HFFc6 (cell line): ENCODE results near the gene DPP3. TPM values are rescaled to one million over a fixed set of nuclear protein-coding genes. Genes with fewer than 3 reads are reported as not detected.

Source experiments
- DNase-seq: peaks from one replicate; pipeline ENCODE4 v3.0.0-alpha.2; 2018
- H3K27ac Mint-ChIP-seq: 2 replicates; pipeline ENCODE4 v1.8.0; 2020; ENCODE audit warnings: mild to moderate bottlenecking, mixed read lengths
- H3K27me3 Mint-ChIP-seq: 2 replicates; pipeline ENCODE4 v1.8.0; 2021; ENCODE audit warnings: mild to moderate bottlenecking, moderate library complexity, mixed read lengths; ENCODE audit not compliant: insufficient read depth
- H3K36me3 Mint-ChIP-seq: 2 replicates; pipeline ENCODE4 v1.8.0; 2021; ENCODE audit warnings: low read depth, mixed read lengths
- H3K4me1 Mint-ChIP-seq: 2 replicates; pipeline ENCODE4 v1.8.0; 2020; ENCODE audit warnings: low read depth, mixed read lengths
- H3K4me3 Mint-ChIP-seq: 2 replicates; pipeline ENCODE4 v1.8.0; 2020; ENCODE audit warnings: mild to moderate bottlenecking, moderate library complexity, mixed read lengths
- H3K9me3 Mint-ChIP-seq: 2 replicates; pipeline ENCODE4 v1.8.0; 2020; ENCODE audit warnings: mild to moderate bottlenecking, mixed read lengths
- total RNA-seq, 6 experiments: library from RNA; stranded (reverse); fragmentation: NEBNext Ultra II Directional; extraction: Animal tissue kit (Norgen Biotek cat#: 25700); gene quantifications; 2 replicates in 1 of 6; 3 replicates in 5 of 6; pipeline ENCODE4 v1.2.3, GENCODE V29; 2021
- TF ChIP-seq, protein P1 (sequence below): fragments of 200-600 bp; sonication (generic); IDR thresholded peaks from 2 replicates; pipeline ENCODE4 v1.5.0; 2021; ENCODE audit warnings: antibody characterized with exemption, mild to moderate bottlenecking

DPP3 gene
- total RNA-seq, 6 experiments from 2014 or later: 54.8 to 71.6 (median 58.2) TPM

DNA sequence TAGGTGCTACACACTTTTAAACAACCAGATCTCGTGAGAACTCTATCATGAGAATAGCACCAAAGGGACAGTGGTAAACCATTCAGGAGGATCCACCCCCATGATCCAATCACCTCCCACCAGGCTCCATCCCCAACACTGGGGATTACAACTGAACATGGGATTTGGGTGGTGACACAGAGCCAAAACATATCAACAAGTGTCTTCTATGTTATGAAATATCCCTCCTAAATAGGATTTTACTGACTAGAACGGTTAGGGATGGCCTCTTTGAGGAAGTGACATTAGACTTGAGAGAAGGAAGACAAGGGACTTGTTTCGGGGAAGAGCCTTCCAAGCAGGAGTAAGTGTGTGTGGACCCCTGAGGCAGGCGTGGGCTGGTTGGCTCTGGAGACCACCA, 29.7 kb upstream of the DPP3 start:
- Mint-ChIP-seq H3K27ac (no peak overlapping the region), H3K4me1 (peaks cover 6% of the 10 kb centered on the region), H3K4me3 (no peak overlapping the region), H3K9me3 (no peaks in the 10 kb centered on the region), H3K27me3 (peaks cover 74% of the 10 kb centered on the region), H3K36me3 (no peaks in the 10 kb centered on the region)
- TF ChIP-seq, protein P1, sequence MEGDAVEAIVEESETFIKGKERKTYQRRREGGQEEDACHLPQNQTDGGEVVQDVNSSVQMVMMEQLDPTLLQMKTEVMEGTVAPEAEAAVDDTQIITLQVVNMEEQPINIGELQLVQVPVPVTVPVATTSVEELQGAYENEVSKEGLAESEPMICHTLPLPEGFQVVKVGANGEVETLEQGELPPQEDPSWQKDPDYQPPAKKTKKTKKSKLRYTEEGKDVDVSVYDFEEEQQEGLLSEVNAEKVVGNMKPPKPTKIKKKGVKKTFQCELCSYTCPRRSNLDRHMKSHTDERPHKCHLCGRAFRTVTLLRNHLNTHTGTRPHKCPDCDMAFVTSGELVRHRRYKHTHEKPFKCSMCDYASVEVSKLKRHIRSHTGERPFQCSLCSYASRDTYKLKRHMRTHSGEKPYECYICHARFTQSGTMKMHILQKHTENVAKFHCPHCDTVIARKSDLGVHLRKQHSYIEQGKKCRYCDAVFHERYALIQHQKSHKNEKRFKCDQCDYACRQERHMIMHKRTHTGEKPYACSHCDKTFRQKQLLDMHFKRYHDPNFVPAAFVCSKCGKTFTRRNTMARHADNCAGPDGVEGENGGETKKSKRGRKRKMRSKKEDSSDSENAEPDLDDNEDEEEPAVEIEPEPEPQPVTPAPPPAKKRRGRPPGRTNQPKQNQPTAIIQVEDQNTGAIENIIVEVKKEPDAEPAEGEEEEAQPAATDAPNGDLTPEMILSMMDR: no peak
- DNase-seq: no peak

DNA sequence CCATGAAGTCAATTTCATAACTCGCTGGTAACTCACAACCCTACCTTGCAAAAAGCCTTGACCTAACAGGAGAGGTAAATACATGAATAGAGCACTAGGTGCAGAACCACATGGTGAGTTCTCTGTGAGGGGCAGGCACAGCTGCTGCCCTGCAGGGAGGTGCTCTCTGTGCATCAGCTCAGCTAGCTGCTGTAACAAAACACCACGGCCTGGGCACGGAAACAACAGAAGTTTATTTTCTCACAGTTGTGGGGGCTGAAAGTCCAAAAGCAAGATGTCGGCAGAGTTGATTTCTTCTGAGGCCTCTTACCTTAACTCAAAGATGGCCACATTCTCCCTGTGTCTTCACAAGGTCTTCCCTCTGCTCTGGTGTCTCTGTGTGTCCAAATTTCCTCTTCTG, 28.6 kb upstream of the DPP3 start:
- TF ChIP-seq, protein P1: no peak
- H3K4me3 Mint-ChIP-seq: no peak overlapping the region
- no peak for DNase-seq
- no peaks in the 10 kb centered on the region for H3K9me3 Mint-ChIP-seq
- no peak overlapping the region for H3K27ac Mint-ChIP-seq
- H3K27me3 Mint-ChIP-seq: peaks cover 66% of the 10 kb centered on the region
- H3K4me1 Mint-ChIP-seq: peaks cover 6% of the 10 kb centered on the region
- H3K36me3 Mint-ChIP-seq: no peaks in the 10 kb centered on the region

DNA sequence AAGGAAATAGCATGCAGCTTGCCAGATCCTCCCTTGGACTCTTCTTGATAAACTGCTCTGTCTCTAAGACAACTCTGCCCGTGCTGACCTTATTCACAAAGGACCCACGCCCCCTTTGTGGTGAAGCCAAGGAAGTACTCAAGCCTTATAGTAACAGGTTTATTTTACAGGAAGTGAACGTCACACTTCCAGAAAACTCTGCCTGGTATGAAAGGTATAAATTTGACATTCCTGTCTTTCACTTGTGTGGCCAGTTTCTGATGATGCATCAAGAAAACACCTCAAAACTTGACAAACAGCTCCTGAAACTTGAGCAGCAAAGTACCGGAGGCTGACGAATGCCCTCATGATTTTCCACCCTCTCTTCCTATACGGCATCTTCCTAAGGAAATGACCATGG, 26.0 kb upstream of the DPP3 start:
- peaks cover 44% of the 10 kb centered on the region for H3K27me3 Mint-ChIP-seq
- TF ChIP-seq, protein P1: no peak
- H3K4me3 Mint-ChIP-seq: no peak overlapping the region
- no peaks in the 10 kb centered on the region for H3K36me3 Mint-ChIP-seq
- H3K4me1 Mint-ChIP-seq: peaks cover 4% of the 10 kb centered on the region; the same call in 1 of the 2 replicates
- H3K27ac Mint-ChIP-seq: no peak overlapping the region
- no peak for DNase-seq
- H3K9me3 Mint-ChIP-seq: no peaks in the 10 kb centered on the region

DNA sequence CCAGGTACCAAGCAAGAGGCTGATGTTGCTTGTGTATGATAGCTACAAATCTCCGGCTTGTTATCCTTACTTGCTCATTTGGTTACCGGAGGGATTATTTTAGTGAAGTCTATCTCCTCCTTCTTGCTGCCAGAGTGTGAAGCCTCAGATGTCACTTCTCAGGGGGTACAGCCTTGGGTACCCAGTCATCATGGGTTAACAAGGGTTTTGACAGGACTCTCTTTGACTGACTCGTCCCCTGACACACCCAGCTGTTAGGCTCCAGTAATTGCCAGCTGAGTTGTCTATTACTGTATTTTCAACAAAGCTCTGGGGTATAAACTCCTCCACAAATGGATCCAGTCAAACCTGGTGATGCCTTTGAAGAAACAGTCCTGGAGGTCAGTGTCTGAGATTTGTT, 25.4 kb upstream of the DPP3 start:
- Mint-ChIP-seq H3K9me3 (no peaks in the 10 kb centered on the region), H3K27ac (no peak overlapping the region), H3K27me3 (peaks cover 44% of the 10 kb centered on the region), H3K36me3 (no peaks in the 10 kb centered on the region), H3K4me1 (peaks cover 7% of the 10 kb centered on the region; the same call in 1 of the 2 replicates), H3K4me3 (no peak overlapping the region)
- DNase-seq: no peak
- TF ChIP-seq, protein P1: no peak

DNA sequence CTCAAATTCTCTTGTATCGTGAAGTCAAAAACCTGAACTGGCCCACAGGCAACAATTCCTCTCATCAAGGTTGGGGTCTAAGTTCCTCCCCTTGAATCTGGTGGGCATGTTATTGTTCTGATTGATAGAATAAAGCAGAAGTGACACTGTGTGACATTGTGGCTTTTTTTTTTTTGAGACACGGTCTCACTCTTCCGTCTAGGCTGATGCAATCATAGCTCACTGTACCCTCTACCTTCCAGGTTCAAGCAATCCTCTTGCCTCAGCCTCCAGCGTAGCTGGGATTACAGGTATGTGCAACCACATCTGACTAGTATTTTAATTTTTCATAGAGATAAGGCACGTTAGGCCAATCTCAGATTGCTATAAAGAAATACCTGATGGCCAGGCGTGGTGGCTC, 22.4 kb upstream of the DPP3 start:
- Mint-ChIP-seq H3K4me3 (no peak overlapping the region), H3K27me3 (peaks cover 23% of the 10 kb centered on the region), H3K4me1 (peaks cover 7% of the 10 kb centered on the region; the same call in 1 of the 2 replicates)

More for the DNA sequence above, 22.4 kb upstream of the DPP3 start:
- TF ChIP-seq, protein P1: no peak
- peaks cover 7% of the 10 kb centered on the region; the same call in 1 of the 2 replicates for H3K36me3 Mint-ChIP-seq
- no peak for DNase-seq
- no peak overlapping the region for H3K27ac Mint-ChIP-seq
- peaks cover 16% of the 10 kb centered on the region for H3K9me3 Mint-ChIP-seq
